IPS-NIHi11 (cell line): ENCODE measurements around the gene DCST1.

Experiments
- DNase-seq: peaks from one replicate; pipeline ENCODE4 v3.0.0; 2012; ENCODE audit warnings: mixed read lengths, low spot score

The DCST1 gene

GRCh38 chr1:155032886-155033285 is 738 bp upstream of the DCST1 start:
- no peak for DNase-seq

- no peak for DNase-seq
Measured at GRCh38 chr1:155034318-155035208, 939 bp downstream of the DCST1 start.

DNA sequence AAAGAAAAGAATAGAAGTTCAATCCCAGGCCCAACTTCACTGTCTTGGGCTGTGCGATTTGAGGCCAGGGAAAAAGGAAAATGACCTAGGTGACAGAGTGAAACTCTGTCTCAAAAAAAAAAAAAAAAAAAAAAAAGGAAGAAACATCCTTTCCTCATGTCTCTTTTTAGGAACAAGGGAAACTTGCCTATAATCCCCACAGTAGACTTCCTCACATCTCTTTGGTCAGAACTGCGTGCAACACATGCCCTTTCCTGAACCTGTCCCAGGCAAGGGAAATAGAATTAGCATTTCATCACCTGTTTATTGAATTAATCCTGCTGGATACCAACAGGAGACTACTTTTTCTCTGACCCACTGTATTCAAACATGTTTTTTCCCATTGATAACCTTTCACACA is 2.3 kb downstream of the DCST1 start:
- no peak for DNase-seq

DNA sequence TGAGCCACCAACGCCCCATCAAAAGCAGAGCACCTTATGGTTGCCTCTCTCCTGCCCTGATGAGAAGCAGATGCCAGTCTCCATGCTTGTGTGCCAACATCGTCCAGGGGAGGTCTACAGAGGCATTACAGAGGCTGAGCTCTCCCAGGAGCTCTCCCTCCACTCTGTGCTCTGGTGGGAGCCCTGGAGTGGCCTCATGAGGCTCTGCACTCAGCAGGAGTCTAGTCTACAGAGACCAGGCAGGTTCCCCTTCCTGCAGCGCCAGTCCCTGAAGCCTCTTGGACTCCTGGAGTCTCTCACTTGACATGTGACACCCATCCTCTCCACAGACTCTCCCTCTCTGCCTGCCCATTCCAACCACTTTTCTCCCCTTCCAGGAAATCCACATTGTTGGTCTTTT is 3.4 kb downstream of the DCST1 start:
- no peak for DNase-seq

DNA sequence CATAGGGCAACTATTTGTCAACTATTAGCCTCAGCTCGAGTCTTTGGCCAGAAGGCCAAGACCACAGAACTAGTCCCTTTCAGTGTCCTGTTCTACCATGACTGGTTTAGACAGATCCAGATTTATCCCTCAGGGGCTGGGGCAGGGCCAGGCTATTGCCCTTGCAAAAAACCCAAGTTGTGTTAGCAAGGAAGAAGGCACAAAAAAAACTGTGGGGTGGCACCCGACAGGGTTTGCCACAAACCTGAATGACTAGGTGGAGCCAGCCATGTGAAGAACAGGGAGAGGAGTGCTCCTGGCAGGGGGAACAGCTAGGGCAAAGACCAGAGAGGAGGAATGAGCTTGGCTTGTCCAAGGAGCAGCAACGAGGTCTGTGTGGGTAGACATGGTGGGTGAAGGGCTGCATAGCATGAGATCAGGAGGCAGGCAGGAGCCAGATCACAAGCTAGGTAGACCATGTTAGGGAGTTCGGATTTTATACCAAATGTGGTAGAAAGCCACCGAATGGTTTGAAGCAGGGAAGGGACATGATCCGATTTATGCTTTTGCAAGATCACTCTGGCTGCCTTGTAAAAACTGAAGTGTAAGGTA is 4.3 kb downstream of the DCST1 start:
- DNase-seq = no peak

- DNase-seq = no peak
Measured at GRCh38 chr1:155038602-155039307, 5.1 kb downstream of the DCST1 start.

GRCh38 chr1:155039308-155039669 is 5.7 kb downstream of the DCST1 start:
- no peak for DNase-seq

GRCh38 chr1:155040358-155041093 is 6.9 kb downstream of the DCST1 start:
- no peak for DNase-seq

DNA sequence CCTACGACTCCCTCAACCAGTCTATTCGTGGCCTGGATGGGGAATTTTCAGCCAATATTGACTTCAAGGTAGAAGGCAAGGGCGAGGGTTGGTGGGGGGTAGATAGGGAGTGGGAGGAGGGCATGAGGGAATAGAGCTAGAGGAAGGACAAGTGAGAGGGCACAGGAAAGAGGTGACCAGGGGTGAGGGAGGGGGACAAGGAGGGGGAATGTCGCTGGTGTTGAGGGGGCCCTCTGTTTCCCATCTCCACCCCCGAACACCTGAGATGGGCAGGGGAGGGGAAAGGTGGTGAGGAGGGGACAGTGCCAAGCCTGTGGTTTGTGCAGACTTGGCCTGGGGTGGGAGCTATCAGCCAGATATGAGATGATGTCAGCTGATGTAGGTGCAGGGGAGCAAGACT is 9.2 kb downstream of the DCST1 start:
- DNase-seq = no peak

DNA sequence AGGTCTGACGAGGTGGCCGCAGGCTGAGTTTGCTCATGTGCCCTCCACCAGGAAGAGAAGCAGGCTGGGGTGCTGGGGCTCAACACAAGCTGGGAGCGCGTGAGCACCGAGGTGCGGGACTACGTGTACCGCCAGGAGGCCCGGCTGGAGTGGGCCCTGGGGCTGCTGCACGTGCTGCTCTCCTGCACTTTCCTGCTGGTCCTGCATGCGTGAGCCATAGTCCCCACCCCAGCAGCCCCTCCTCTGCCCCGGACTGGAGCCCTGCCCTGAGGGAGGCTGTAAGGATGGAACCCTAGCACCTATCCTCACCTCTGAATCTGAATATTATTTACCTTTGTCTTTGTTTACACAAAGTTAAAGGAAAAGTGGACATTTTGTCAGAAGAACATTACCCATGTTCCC is 9.7 kb downstream of the DCST1 start:
- DNase-seq = no peak

- no peak for DNase-seq
Measured at GRCh38 chr1:155043793-155044192, 10.2 kb downstream of the DCST1 start.

DNA sequence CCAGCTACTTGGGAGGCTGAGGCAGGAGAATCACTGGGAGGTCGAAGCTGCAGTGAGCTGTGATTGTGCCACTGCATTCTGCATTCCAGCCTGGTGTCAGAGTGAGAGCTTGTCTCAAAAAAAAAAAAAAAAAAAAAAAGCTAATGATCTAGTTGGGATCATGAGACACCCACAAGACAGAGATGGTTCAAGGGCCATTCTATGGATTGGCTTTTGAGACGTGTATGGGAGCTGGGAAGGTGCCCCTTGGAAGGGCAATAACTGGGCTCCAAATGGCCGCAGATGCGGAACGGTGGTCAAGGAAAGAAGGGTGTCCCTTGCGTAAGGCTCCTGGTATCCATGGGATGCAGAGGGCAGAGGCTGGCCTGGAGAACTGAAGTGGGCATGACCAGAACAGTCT is 10.7 kb downstream of the DCST1 start:
- DNase-seq = no peak

DNA sequence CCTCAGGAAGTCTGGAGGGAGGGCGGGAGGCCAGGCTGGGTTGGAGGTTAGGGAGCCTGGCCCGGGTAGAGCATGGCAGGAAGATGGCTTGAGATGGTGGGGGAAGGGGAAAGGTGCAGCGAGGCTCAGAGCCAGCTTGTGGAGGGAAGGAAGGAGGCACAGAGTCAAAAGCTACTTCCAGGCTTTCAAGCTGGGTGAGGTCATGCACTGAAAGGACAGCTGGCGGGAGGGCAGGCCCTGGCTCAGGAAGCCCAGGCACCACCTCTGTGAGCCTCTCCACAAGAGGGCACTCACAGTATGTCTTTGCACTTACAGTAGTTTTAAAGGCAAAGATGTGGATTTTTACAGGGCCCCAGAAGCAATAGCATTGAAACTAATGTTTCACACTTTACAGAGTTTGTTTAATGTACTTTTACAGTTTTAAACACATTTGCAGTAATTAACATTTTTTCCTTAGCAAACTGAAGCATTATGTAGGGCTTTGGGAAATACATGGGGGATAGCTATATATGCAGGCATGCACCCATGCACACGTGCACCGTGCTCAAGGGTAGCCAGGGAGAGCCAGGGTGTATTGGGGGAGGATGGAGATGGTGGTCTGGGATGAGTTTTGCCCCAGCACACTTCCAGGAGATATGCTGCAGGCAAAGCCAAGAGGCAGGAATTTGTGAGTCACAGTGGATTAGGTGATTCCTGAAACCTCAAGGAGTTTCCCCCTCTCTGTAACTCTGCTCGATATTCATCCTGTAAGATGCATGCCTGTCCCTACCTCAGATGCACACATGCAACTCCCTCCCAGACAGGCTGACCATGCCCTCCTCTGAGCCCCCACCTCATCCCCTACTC is 11.4 kb downstream of the DCST1 start:
- peak; percentile 91 for DNase-seq

DNA sequence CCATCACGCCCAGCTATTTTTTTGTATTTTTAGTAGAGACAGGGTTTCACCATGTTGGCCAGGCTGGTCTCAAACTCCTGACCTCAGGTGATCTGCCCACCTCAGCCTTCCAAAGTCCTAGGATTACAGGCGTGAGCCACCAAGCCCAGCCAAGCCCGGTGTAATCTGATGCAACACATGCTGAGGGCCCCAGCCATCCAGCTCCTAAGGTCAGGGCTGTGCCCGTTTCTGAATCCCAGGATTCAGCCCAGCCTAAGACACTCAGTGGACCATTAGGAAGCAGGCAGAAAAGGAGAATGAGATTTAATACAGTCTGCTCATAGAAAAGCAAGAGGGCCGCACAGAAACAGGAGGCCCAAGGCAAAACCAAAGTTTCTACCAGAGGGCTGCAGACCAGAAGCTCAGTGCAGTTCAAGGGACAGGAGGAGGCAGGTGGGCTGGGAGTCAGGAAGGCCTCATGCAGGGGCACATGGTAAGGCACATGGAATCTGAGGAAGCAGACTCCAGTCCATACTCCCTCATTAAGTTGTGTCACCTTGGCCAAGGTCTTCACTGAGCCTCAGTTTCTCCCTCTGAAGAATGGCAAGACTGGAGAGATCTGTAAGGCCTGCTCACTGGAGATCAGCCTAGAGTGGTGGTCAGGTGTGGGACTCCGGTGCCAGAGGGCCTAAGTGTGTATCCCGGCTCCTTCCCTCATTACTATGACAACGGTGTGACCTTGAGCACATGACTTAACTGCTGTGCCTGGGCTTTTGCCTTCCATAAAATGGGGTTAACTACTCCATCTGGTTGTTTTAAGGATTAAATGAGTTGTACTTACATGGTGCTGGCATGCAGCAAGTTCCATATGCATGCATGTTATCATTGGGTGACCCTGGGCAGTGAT is 15.1 kb downstream of the DCST1 start:
- DNase-seq = no peak

DNA sequence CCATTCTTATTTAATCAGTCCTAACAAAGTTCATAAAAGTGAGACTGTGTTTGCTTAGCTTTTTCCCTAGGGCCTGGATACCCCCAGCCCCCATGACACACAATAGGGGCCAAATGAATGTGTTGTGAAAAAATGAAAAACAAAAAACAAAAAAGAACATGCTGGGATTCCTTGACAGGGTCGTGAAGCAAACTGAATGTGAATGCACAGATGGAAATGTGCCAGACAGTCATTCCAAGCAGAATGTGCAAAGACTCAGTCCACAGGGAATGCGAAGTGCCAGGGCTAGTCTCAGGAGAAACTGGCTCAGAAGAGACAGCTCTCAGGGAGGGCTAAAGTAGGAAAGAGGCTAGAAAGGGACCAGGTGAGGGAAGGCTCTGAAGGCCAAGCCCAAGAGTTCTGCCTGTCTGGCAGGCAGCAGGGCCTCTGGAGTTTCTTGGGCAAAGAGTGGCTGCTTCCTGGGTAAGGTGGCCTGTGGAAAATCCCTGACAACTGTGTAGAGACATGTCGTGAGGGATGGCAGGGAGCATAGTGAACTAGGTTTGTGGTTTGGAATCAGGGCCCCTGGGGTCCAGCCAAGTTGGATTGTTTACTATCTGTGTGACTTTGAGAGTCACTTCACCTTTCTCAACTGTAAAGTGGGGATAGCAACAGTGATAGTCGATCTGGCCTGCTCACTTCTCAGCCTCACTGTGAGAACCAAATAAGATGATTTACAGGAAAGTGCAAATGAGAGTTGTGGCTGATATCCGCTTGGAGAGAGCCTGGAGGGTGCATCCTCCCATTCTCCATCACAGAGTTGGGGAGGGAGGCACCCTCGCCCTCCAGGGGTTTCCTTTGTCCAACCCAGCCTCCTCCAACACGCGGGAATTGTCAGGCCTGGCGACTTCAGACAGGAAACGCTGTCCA is 16.3 kb downstream of the DCST1 start:
- DNase-seq = no peak

DNA sequence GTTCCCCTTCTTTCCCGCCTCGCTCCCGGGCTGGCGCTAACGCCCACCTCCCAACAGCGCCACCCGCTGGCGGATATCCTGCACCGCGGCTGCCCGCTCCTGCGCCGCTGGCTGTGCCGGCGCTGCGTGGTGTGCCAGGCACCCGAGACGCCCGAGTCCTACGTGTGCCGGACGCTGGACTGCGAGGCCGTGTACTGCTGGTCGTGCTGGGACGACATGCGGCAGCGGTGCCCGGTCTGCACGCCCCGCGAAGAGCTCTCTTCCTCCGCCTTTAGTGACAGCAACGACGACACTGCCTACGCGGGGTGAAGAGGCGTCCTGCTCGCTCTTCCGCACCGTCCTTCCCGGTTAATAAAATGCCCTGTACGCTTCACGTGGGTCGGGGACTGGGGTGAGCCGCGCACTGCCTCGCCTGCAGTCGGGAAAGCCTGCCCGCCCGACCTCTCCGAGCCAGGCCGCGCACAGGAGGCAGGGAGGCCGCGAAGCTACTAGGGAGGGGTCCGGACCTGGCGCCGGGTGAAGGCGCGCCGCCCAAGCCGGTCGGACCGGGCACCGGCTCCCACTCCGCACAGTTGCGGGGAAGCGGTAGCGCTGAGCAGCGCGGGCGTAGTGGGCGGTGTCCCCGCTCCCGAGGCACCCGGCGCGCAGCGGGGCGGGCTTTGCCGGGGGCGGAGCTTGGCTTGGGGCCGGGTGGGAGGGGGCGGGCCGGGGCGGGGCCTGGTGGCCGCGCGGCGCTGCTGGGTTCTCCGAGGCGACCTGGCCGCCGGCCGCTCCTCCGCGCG is 17.1 kb downstream of the DCST1 start, which contains the start of gene ADAM15:
Gene ADAM15 (plus strand): TSS at position 757 of the 782 bp plus-strand sequence. CDS start 71 bp downstream, outside the sequence.
- peak; percentile 99 for DNase-seq

DNA sequence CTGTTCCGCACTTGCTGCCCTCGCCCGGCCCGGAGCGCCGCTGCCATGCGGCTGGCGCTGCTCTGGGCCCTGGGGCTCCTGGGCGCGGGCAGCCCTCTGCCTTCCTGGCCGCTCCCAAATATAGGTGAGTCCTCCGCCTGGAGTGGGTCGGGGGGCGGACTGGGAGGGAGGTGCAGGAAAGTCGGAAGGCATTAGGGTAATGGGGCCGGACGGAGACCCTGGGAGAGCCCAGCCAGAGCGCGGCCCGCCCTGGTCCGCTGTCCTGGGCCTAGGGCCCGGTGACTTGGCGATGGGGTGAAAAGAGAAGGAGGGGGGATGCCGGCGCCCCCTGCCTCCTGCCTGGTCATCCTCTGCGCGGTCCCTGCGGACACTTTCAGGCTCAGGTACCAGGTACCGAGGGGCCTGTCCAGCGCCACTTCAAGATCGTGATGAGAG is 17.7 kb downstream of the DCST1 start:
- DNase-seq = no peak

DNA sequence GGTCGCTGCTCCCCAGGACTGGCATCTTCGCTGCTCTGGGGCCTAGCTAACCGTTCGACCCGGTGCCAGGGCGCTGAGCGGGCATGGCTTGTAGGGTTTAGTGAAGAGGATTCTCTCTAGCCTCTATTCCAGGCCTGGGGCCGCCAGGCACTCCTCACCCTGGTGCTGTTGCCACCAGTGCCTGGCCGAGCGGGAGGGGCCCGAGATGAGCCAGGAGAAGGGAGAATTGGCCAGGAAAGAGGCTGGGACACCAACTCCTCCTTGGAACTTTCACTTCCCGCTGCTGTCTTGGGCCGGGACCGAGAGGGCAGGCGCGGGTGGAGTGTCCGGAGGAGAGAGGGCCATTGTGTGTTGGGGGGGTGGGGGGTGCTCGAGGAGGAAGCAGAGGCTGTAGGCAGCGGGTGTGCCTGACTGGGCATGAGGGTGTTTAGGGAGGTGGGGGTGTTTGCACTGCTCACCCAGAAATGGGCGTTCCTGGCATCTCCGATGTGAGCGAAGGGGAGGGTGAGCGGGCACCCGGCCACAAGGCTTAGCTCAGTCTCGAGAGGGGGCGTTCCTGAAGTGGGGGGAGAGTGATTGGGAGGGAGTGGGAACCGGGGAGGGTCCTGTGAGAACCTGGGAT is 18.3 kb downstream of the DCST1 start:
- no peak for DNase-seq
